H4 (cell line): ENCODE measurements around the gene BMI1. TPM values are rescaled to one million over a fixed set of nuclear protein-coding genes. Genes with fewer than 3 reads are reported as not detected.
A peak's percentile ranks its signal among the peaks of the same experiment; 100 is the strongest.

ENCODE experiments used
- DNase-seq: peaks from one replicate; pipeline ENCODE4 v3.0.0-alpha.2; 2015; ENCODE audit warnings: low spot score
- total RNA-seq: library from RNA; depleted of rRNA; stranded (reverse); fragments of >200 nt; shearing (Covaris generic); gene quantifications from 2 replicates; pipeline ENCODE4 v1.2.3, GENCODE V29; 2014

BMI1 gene
- total RNA-seq, 1 experiment from 2014 or later, result 58.6 TPM

DNA sequence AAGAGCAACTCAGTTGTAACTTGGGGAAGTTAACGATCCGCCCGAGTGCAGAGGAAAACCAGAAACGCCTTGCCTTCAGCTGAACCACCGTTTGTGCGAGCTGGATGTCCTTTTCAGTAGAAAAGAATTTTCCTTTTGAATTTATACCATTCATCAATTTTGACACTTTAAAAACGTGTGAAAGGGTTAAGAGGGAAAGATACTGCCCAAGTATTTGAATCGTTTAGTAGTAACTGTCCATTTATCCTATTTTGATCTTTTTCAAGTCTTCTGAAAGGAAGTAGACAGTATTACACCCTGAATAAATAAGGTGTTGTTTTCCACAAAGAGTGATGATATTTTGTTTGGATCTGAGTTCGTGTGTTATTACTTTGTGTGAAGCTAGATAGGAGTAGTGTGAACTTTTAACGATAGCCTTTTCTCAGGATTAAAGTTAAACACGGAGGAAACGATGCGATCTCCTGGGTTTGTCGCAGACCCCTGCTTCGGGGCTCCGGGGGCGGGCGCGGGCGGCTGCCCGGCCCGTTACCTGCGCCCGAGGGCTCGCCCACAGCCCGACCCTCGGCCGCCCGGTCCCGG lies 830 bp upstream of the BMI1 start:
- no peak for DNase-seq

DNA sequence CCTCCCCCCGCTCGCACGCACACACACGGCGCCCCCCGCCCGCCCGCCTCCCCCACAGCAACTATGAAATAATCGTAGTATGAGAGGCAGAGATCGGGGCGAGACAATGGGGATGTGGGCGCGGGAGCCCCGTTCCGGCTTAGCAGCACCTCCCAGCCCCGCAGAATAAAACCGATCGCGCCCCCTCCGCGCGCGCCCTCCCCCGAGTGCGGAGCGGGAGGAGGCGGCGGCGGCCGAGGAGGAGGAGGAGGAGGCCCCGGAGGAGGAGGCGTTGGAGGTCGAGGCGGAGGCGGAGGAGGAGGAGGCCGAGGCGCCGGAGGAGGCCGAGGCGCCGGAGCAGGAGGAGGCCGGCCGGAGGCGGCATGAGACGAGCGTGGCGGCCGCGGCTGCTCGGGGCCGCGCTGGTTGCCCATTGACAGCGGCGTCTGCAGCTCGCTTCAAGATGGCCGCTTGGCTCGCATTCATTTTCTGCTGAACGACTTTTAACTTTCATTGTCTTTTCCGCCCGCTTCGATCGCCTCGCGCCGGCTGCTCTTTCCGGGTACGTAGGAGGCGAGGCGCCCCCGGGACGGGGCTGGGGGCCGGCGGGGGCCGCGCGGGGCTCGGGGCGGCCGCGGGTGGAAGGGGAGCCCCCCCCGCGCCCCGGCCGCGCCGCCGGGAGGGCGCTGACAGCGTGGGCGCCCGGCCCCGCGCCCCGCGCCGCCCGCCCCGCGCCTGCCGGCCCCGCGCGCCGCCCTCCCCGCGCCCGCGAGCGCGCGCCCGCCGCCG lies 441 bp downstream of the BMI1 start:
- DNase-seq, result peak; percentile 32

DNA sequence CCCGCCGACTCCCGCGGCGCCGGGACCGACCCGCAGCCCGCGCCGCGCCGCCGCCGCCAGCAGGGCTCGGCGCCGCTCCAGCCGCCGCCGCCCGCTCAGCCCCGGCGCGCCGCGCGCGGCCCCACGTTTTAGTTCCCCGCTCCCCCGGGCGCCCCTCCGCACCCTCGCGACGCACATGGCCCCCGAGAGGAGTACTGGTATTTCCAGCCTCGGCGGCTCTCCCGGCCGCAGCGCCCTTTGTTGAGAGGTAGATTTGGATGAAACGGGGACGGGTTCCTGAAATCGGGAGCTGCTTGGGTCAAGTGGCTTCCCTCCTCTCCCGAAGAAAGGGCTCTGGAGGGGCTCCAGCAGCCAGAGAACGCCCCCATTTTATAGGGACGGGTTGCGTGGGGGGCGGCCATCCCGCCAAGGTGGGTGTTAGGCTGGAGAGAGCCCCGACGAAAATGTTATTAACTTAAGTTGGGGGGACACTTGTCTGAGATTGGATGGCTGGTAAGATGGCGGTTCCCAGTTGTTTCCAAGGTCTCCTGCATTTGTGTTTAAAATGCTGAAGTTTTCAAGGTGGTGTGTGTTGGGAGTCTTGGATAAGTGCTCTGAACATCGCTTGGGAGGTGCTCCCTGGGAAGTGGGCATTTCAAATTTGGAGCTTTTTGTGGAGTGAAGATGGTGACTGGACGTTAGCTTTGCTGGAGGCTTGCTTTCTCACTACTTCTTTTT lies 1.2 kb downstream of the BMI1 start:
- no peak for DNase-seq

DNA sequence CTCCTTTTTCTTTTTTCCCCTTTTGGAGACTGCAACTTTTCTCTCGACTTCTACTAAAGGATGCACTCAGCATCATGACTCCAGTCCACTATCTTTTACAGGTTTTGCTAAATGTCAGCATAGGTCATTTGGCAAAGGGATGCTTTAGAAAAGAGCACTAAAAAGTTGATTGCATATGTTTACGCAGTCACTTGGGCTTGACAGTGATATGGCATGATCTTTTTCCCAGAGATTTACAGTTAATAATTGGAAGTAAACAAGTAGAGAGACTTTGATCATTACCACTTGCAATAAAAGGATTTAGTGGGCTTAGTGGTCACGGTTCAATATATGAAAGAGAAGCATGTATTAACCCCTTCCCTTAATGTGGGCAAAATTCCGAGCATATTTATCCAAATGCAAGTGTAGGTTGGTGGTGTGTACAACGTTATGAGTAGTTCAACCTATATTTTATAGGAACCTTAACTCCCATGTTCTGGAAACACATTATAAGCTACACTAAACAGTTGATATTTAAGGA lies 1.8 kb downstream of the BMI1 start:
- no peak for DNase-seq

DNA sequence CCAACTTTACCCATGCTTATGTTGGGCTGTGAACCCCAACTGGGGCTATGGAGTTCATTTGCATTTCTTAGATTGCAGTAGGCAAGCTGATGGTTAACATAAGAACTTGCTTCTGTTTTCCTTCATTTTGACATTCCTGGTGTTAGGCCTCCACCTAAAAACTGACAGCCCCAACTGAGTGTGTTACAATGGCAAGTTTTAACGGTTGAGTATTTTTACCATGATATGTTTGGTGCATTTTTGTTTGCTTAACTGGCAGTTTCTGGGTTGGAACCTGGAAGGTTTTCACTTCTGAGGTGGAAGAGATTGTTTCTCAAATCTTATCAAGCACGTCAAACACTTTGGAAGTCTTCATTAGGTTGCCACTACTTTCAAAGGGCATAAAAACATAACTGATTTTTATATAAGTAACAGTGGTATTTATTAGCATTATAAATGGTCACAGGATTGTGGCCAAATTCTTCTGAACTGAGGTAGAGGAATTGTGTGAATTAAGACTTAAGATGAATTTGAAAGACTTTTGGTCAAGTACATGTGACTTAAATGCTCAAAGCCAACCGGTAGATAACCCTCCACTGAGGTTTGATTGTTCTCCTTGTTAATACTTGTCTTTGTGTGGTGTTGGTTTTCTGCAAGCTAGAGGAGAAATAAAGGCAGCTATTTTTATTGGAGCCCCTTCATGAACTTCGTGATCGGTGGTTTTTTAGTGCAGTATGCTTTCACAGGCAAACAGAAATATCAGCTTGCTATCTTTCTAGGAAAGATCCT lies 2.8 kb downstream of the BMI1 start:
- DNase-seq, result no peak

DNA sequence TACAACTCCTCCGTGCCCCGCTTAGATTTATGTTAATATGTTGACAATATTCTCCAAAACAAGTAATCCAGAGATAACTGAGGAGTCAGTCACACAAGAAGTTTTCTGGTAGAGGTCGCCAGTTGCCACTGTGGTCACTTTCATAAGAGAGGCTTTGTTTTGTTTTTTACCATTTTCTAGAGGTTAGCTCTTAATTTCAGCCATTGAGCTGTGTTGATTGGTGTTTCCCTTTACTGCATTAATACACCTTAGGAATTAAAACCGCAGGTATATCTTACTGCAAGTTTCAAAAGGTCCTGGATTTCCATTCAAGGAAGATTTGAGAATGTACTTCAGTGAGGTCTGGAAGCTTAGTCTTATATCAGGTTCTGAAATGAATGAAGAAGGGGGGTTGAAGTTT lies 3.5 kb downstream of the BMI1 start:
- DNase-seq, result no peak

DNA sequence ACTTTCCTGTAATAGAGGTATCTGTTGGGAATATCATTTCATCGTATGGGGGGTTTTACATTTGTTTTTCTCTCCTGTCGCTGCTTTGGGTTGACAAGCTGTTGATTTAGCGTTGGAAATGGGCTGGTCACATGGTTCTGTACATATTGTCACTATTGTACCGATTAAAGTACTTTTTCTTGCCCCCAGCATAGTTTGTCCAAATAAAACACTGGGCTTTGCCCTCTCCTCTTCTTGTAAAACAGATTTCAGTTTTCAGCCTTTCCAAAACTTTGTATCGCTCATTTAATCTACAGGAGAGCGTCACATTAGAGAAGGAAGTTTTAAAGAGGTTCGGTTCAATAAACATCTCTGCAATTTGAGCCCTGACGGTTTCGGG lies 4.0 kb downstream of the BMI1 start:
- DNase-seq, result no peak

DNA sequence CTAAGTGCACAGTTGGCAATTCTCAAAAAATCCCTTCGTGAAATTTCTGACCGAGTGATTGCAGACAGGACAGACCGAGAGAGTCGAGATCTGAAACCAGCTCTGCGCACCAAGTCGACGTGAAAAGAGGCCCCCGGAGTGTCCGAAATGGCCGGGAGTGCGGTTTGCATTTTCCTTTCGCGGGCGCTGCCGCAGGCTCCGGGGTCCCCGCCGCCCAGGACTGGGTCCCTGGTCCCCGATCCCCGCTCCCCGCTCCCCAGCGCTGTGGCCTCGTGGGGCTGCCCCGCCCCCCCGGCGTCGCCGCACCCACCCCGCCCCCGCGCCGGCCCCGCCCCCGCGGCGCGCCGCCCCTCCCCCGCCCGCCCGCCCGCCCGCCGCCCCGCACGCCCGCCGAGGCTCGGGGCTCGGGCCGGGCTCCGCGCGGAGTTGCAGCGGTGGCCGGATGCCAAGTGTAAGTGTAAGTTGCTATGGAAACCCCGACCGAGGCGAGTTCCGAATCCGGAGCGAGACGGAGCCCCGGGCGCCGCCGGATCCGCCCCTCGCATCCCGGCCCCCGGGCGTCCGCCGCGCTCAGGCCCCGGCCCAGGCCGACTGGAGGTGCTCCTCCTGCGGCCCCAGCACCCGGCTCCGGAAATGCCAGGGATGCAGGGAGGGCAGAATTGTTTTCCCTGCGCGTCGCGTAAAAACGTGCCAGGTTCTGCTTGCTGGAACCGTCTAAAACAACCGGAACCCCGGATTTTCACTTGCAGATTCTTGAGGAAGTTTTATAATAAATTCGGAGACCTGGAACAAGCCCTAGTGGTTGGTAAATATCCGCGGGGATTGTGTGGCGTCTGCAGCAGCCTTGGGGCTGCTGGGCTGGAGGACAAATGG lies 4.6 kb downstream of the BMI1 start:
- DNase-seq, result peak; percentile 38

DNA sequence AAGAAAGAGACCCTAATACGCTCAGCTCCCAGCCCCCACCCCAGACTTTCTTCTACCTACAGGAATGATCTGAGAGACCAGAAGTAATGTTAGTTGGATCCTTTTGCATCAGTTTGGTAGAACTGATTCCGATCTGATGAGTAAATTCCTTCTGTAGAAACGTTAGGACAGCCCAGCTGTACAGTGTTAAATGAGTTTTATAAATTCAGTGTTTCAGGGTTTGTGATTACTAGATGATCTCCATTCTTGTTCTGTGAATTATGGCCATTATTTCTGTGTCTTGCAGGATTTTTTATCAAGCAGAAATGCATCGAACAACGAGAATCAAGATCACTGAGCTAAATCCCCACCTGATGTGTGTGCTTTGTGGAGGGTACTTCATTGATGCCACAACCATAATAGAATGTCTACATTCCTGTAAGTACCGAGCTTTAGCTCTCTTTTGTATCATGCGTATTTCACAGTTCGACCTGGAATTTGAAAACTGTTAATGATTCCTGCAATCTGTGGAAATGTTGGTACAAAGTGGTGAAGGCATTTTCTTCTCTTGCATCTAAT lies 5.3 kb downstream of the BMI1 start:
- DNase-seq, result no peak

DNA sequence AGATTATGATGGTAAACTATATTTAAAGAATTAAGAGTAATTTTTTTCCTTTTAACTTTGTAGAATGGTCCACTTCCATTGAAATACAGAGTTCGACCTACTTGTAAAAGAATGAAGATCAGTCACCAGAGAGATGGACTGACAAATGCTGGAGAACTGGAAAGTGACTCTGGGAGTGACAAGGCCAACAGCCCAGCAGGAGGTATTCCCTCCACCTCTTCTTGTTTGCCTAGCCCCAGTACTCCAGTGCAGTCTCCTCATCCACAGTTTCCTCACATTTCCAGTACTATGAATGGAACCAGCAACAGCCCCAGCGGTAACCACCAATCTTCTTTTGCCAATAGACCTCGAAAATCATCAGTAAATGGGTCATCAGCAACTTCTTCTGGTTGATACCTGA lies 8.3 kb downstream of the BMI1 start:
- DNase-seq, result no peak

DNA sequence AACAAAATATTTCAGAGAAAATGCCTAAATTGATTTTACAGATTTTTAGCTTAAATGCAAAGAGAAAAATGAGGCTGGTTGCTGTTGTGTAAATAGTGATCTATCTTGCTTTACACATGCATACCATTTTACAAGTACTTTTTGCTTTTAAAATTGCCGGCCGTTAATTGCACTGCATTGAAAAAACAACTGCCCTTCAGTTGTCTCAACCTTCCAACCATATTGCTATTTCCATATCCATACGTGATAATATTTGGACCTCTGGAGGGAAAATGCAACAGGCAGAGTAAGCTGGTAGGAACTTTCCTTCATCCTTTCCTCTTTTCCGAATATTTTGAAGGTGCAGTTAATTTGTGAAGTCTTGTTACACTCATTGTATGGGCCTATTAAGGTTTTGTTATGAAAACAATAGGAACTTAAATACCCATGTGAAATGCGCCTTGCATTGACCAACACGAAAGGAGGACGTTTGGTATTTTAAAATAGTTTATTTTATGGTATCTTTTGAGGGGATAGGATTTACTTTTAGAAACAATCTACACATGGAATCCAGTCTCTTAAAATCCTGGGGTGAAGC lies 11.3 kb downstream of the BMI1 start:
- DNase-seq, result no peak

DNA sequence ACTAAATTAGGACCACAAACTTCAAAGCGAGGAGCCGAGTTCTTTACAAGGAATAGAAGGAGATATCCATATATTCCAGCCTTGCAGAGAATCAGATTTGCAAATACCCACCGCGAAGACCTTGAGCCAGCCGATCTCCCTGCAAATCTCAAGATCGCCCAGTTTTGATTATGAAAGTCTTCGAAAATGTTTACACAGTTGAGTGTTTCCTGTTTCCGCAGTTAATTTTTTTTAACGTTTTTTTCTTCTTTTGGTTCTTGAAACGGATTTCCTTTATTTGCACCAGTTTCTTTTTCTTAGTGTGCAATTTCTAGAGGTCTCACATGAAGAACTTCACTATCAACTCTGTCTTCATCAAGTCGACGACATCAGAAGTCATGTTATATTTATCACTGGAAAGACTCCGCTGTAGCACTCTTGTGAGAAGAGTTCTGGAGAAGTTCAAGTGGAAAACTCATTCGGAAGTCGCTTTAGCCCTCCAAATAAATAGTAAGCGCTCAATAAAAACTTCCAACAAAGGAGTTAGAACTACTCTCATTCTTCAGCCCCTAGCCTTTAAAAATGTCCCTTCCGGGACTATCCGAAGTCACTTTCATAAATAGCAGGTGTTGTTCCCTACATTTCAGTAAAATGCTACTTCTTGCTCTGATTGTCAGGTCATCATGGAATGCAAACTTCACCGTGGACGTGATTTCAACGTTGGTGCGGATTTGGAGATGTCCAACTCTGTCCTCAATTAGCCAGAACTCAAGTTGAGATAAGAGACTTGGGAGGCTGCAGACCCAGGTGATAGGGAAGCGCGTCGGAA lies 12.5 kb downstream of the BMI1 start:
- no peak for DNase-seq

DNA sequence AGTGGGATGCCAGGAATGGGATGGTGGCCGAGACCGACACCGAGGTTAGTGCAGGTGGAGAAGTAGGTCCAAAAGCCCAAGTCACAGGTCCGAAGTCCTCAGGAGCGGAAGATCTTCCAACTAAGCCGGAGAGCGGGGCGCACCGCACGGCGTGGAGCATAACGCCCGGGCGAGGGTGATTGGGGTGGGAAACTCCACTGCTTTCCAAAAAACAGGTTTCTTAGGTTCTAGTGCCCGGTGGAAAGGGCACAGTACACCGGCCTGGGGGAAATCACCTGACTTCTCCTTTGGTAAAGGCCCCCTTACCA lies 13.0 kb downstream of the BMI1 start:
- no peak for DNase-seq

DNA sequence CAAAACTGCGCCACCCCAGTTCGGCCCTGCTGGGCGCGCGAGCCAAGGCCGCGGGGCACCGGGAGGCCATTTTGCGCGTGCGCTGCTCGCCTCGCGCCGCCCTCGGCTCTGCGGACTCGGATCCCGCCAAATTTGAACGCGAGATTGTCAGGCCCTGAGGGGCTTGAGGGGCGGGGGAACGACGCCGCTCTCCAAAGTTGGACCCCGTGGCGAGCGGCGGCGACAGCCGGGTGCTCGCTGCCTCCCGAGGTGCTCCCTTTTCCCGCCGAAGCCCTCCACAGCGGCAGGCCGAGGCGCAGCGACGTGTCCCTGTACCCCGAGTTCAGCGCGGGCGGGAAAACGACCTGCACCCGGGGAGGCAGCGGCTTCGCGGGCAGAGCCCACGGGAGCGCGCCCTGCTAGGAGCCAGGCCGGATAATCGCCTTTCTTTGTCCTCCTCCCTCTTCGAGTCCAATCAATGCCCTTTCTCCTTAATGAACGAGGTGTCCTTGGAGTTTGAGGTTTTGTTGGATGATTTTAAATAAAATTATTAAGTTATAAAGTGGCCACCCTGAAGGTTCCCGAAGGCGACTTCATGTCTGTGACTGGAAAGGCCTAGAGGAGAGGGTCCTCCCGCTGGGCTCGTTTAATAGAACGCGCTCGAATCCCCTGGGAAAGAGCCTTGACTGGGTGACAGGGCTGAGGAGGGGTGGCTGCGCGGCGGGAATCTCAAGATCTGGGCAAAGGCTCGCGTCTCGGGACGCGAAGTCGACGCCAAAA lies 13.7 kb downstream of the BMI1 start:
- DNase-seq, result no peak

DNA sequence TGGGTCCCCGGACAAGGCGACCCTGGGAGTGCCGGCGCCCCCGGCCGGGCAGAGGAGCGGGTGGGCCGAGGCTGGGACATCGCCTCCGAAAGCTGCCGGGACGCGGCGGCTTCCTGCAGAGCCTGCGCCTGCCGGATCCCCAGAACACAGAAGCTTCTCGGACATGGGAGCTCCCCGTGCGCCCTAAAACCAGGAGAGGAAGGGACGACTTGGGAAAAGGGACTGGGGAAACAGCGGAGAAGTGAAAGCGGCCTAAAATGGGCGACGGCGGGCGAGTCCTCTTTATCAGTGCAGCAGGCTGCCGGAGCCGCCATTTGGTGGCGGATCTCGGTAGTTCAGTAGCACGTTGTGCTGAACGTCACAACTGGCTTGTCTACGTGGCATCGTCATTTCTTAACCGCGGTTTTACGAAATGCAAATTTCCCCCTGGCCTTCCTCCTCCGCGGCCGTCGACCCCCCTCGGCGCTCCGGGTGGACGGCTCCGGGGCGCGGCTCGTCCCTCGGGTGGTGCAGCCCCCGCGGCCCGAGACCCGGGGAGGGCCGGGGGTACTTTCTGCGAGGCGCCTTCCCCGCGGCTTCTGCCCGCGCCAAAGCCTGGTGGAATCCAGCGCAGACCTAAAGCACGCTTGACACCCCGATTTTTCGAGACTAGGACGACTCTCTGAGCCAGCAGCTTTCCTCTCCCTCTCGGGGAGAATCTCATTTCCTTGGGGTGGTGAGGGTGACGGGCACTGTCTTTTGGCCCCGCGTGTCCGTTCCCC lies 14.5 kb downstream of the BMI1 start:
- DNase-seq, result no peak

DNA sequence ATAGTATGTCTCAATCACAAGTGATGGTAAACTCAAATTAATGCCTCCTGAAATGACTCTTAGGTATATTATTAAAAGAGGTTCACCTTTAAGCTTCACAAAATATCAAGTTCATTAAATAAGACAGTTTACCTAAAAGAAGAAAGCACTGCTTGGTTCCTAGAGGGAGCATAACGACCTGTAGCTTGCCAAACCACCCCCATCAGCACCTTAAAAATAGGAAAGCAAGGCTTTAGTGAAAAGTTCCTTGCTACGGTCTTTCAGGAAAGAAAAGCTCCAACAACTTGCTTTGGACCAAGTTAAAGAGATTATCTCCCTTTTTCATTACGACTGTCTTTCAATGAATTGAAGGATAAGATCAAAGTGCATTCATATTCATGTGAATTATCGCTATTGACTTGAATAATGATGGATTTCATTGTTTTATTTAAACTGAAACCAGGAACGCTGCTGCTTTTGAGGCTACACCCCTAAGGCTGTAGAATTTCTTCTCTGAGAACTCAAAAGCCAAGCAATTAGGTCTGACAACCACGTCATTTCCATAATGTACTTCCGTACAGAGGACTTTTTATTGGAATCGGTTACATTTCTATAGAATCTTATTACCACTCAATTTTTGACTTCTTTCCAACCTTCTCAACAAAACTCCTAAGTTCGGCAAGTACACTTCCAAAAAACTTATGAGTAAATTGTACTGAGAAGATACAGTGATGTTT lies 17.4 kb downstream of the BMI1 start:
- no peak for DNase-seq

DNA sequence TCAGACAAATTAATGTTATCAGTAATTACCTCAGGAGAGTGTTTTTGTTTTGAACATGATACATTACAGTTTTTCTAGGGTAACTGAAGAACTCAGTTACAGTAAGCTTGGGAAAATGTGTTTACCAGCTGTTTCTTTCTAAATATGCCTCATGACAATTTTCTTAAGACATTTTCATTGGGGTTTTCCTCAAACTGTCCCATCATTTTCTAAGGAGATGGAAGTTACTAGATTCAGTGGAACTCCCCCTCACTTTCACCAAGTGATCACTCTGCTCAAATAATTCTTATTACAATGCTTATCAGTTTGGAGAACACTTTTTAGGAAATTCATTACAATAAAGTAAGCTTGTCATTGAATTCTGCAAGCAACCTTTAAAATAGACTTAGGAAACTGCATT lies 18.0 kb downstream of the BMI1 start:
- DNase-seq, result no peak
